H1 (cell line): ENCODE results near the gene CLPTM1L. TPM values are rescaled to one million over a fixed set of nuclear protein-coding genes. Genes with fewer than 3 reads are reported as not detected.

Source experiments
- ATF3 ChIP-seq: IDR thresholded peaks from 2 replicates; pipeline ENCODE4 v1.6.1; 2011; ENCODE audit warnings: low read depth, mild to moderate bottlenecking, low read length; ENCODE audit not compliant: insufficient read depth
- CHD1 ChIP-seq: IDR thresholded peaks from 2 replicates; pipeline ENCODE4 v1.6.1; 2012; ENCODE audit warnings: low read depth, low read length, improper control_type of control experiment
- KDM1A ChIP-seq: fragments of 200-600, 300-600 bp; sonication (generic); IDR thresholded peaks from 2 replicates; pipeline ENCODE4 v1.7.1; 2016; ENCODE audit warnings: mild to moderate bottlenecking, low read length, borderline replicate concordance
- MAFK ChIP-seq: IDR thresholded peaks from 2 replicates; pipeline ENCODE4 v1.6.1; 2012; ENCODE audit warnings: low read depth, mild to moderate bottlenecking, improper control_type of control experiment, low read length
- NANOG ChIP-seq: IDR thresholded peaks from 2 replicates; pipeline ENCODE4 v1.6.1; 2011; ENCODE audit warnings: low read length, low read depth, mild to moderate bottlenecking, inconsistent platforms; ENCODE audit not compliant: insufficient read depth, poor library complexity, severe bottlenecking
- POLR2AphosphoS5 ChIP-seq: IDR thresholded peaks from 2 replicates; pipeline ENCODE4 v1.6.1; 2011; ENCODE audit warnings: low read depth, low read length
- RNF2 ChIP-seq: fragments of 200-900, 300-1000 bp; sonication (generic); IDR thresholded peaks from 2 replicates; pipeline ENCODE4 v1.7.1; 2016; ENCODE audit warnings: borderline replicate concordance, low read depth, mild to moderate bottlenecking, antibody characterized with exemption, low read length; ENCODE audit not compliant: poor library complexity, severe bottlenecking; ENCODE audit errors: missing control alignments
- SUZ12 ChIP-seq: fragments of 200-600 bp; sonication (generic); IDR thresholded peaks from 2 replicates; pipeline ENCODE4 v1.6.1; 2012; ENCODE audit warnings: mild to moderate bottlenecking, inconsistent platforms, low read length, moderate library complexity, mixed read lengths
- TAF7 ChIP-seq: optimal IDR thresholded peaks from 2 replicates; pipeline ENCODE3; 2011; ENCODE audit warnings: low read depth, mild to moderate bottlenecking, inconsistent platforms, low read length, moderate library complexity, borderline replicate concordance
- polyA plus RNA-seq, 7 experiments: library from polyadenylated mRNA; depleted of rRNA in 3 of 7; stranded (reverse) in 5 of 7; unstranded in 2 of 7; fragments of >200 nt in 5 of 7; fragments of 200-250 nt in 2 of 7; gene quantifications; 1 replicate in 5 of 7; 2 replicates in 1 of 7; 4 replicates in 1 of 7; pipeline versions ENCODE4 v1.2.1 to v1.2.3, GENCODE V29; 2011 to 2013; ENCODE audit warnings: missing spikeins in 2 of 7, mixed read lengths in 2 of 7
- total RNA-seq: library from RNA; stranded (reverse); fragmentation: NEBNext Ultra II Directional; extraction: Animal tissue kit (Norgen Biotek cat#: 25700); gene quantifications from 2 replicates; pipeline ENCODE4 v1.2.1, GENCODE V29; 2021
- TF ChIP-seq, protein P1 (sequence below), 3 experiments: IDR thresholded peaks; 1 replicate in 2 of 3; 2 replicates in 1 of 3; pipeline versions ENCODE4 v1.5.1 to v1.6.1; 2011; ENCODE audit warnings: low read length in 3 of 3, mild to moderate bottlenecking in 3 of 3, inconsistent platforms in 2 of 3, low read depth in 1 of 3, moderate library complexity in 1 of 3; ENCODE audit not compliant: insufficient read depth in 1 of 3; ENCODE audit errors: control extremely low read depth in 1 of 3

Gene CLPTM1L
- total and polyA plus RNA-seq, 2 of the 8 experiments (the other 6 are each of a cell fraction or from before 2014, with no cell fraction given): 102 to 119 TPM

DNA sequence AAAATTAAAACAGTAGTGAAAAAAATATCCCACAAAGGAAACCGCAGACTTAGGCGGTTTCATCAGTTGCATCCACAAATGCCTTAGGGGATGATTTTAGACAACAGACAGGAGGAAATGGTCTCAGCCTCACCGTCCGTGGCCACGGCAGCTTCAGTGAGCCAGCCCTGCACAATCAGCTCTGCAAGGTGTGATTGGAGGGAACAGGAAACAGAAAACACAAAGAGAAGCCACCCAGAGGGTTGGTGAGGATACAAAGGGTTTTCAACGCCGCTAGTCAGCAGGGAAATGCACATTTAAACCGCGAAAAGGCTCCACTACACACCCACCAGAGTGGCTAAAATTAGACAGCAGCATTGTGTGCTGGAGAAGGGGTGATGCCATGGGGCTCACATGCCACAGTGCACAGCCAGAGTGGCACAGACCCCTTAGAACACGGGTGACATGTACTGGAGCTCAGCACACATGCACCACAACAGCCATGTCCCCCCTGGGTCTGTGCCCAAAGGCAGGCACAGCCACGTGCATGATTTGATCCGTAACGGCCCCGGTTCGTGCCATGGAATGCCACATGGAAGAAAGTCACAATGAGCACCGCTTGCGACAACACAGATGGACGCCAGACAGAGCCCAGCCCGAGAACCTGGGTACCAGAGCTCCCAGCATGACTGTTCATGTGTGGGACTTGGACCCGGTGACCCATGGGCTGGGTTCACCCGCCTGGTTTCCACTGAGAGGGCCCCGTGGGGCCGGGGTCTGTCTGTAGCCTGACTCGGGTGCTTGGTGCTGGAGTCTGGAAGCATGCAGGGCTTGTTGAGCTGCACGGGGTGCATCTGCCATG is 31.7 kb downstream of the CLPTM1L start (continued):
- no peak for TF ChIP-seq NANOG
- TF ChIP-seq MAFK: no peak
- TF ChIP-seq CHD1: no peak
- TF ChIP-seq, protein P1, sequence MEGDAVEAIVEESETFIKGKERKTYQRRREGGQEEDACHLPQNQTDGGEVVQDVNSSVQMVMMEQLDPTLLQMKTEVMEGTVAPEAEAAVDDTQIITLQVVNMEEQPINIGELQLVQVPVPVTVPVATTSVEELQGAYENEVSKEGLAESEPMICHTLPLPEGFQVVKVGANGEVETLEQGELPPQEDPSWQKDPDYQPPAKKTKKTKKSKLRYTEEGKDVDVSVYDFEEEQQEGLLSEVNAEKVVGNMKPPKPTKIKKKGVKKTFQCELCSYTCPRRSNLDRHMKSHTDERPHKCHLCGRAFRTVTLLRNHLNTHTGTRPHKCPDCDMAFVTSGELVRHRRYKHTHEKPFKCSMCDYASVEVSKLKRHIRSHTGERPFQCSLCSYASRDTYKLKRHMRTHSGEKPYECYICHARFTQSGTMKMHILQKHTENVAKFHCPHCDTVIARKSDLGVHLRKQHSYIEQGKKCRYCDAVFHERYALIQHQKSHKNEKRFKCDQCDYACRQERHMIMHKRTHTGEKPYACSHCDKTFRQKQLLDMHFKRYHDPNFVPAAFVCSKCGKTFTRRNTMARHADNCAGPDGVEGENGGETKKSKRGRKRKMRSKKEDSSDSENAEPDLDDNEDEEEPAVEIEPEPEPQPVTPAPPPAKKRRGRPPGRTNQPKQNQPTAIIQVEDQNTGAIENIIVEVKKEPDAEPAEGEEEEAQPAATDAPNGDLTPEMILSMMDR (IDR thresholded peaks at IDR 0.05; ENCODE audit: control extremely low read depth in 1 of 3, insufficient read depth in 1 of 3, low read depth in 1 of 3, low read length in 3 of 3): no peak
- TF ChIP-seq POLR2AphosphoS5: no peak
- no peak for TF ChIP-seq RNF2
- TF ChIP-seq TAF7: no peak
- TF ChIP-seq SUZ12: no peak
- no peak for TF ChIP-seq ATF3
- TF ChIP-seq KDM1A: no peak
